Mucosa of descending colon (tissue), 3 donors: ENCODE data around the gene BCAM. TPM values are rescaled to one million over a fixed set of nuclear protein-coding genes. Genes with fewer than 3 reads are reported as not detected.

Experiments used
- ATAC-seq: fragments of 200-7000 bp; cut with Tn5 transposase; one replicate; pipeline ENCODE4 v1.9.1; 2020; ENCODE audit warnings: mild to moderate bottlenecking, moderate library complexity
- DNase-seq, 3 donors: peaks; one replicate each; pipeline ENCODE4 v3.0.0-alpha.2; 2020
- H3K36me3 ChIP-seq: fragments of 200-600 bp; one replicate; pipeline ENCODE4 v1.8.0; 2021; ENCODE audit warnings: low read depth, mild to moderate bottlenecking
- H3K4me1 ChIP-seq: fragments of 200-600 bp; one replicate; pipeline ENCODE4 v1.8.0; 2021; ENCODE audit warnings: low read depth, mild to moderate bottlenecking
- H3K4me3 ChIP-seq: fragments of 200-600 bp; one replicate; pipeline ENCODE4 v1.8.0; 2021; ENCODE audit warnings: mild to moderate bottlenecking
- H3K9me3 ChIP-seq: fragments of 200-600 bp; one replicate; pipeline ENCODE4 v1.8.0; 2021; ENCODE audit warnings: mild to moderate bottlenecking
- CTCF ChIP-seq: fragments of 200-600 bp; IDR thresholded peaks from one replicate; pipeline ENCODE4 v1.8.0; 2022; ENCODE audit warnings: antibody characterized with exemption, mild to moderate bottlenecking
- intact Hi-C, 2 donors: fragments of 100-400 bp; cut with DNase I in 1 of 2; cut with micrococcal nuclease in 1 of 2; formaldehyde crosslinking; loops; one replicate each; pipeline versions ENCODE4 v1.11.0 to v1.11.1; 2022; cut with DNase I, micrococcal nuclease
- total RNA-seq, 3 donors: library from RNA; stranded (reverse); fragmentation: NEBNext Ultra II Directional in 2 of 3; extraction: Animal tissue kit (Norgen Biotek cat#: 25700) in 2 of 3; gene quantifications; one replicate each; pipeline versions ENCODE4 v1.2.1 to v1.2.4, GENCODE V29; 2021 to 2023
- donor health status: DM: no; HTN: no; CAD: no; lungs with moderate emphysema.
- donor health status: DM: no; HTN: no; CAD: no.
- donor health status: DM: no; HTN: yes; CAD: no.

BCAM gene
- total RNA-seq, 3 donors from 2014 or later, result 16.3 to 25.1 (median 20.3) TPM

GRCh38 chr19:44785993-44786392 is 22.9 kb upstream of the BCAM start:
- no peak overlapping the region for H3K4me3 ChIP-seq
- no peaks in the 10 kb centered on the region for H3K36me3 ChIP-seq
- no peak for DNase-seq
- H3K4me1 ChIP-seq, result peaks cover 5% of the 10 kb centered on the region
- no peak for TF ChIP-seq CTCF
- intact Hi-C loops, result loop anchor here (5.0 to 10.0 kb wide), 2 partner anchors 49 to 56 kb away; no protein-coding TSS in a partner anchor
- ATAC-seq, result no peak
- H3K9me3 ChIP-seq, result no peaks in the 10 kb centered on the region

GRCh38 chr19:44788971-44789370 is 19.9 kb upstream of the BCAM start:
- TF ChIP-seq CTCF, result no peak
- no peak for ATAC-seq
- no peak for DNase-seq
- intact Hi-C loops, result loop anchor here (5.0 to 10.0 kb wide), 2 partner anchors 46 to 53 kb away; no protein-coding TSS in a partner anchor
- Histone ChIP-seq H3K9me3 (no peaks in the 10 kb centered on the region), H3K36me3 (no peaks in the 10 kb centered on the region), H3K4me3 (no peak overlapping the region), H3K4me1 (peaks cover 5% of the 10 kb centered on the region)

GRCh38 chr19:44789943-44790483 is 18.9 kb upstream of the BCAM start:
- Histone ChIP-seq H3K36me3 (no peaks in the 10 kb centered on the region), H3K4me1 (no peaks in the 10 kb centered on the region), H3K4me3 (no peak overlapping the region), H3K9me3 (no peaks in the 10 kb centered on the region)
- no peak for DNase-seq
- no peak for ATAC-seq
- intact Hi-C loops, result loop anchor here (5.0 to 10.0 kb wide), 2 partner anchors 45 to 52 kb away; no protein-coding TSS in a partner anchor
- no peak for TF ChIP-seq CTCF

GRCh38 chr19:44792281-44792680 is 16.6 kb upstream of the BCAM start:
- H3K9me3 ChIP-seq, result no peaks in the 10 kb centered on the region
- H3K4me3 ChIP-seq, result no peak overlapping the region
- no peaks in the 10 kb centered on the region for H3K4me1 ChIP-seq
- DNase-seq (no peak), ATAC-seq (no peak)
- H3K36me3 ChIP-seq, result no peaks in the 10 kb centered on the region
- intact Hi-C loops, result no loop called here
- no peak for TF ChIP-seq CTCF

GRCh38 chr19:44794610-44795009 is 14.3 kb upstream of the BCAM start:
- H3K36me3 ChIP-seq, result no peaks in the 10 kb centered on the region
- ATAC-seq, result no peak
- H3K4me3 ChIP-seq, result no peak overlapping the region
- intact Hi-C loops, result no loop called here
- no peaks in the 10 kb centered on the region for H3K9me3 ChIP-seq
- no peak for DNase-seq
- no peaks in the 10 kb centered on the region for H3K4me1 ChIP-seq
- TF ChIP-seq CTCF, result no peak
